T-cell (primary cell): ENCODE data around the gene PDCD6IP. TPM values are rescaled to one million over a fixed set of nuclear protein-coding genes. Genes with fewer than 3 reads are reported as not detected.

ENCODE experiments used
- ATAC-seq, 4 experiments: fragments of 200-7000 bp in 3 of 4; fragments of 150-1000 bp in 1 of 4; cut with Tn5 transposase; replicated peaks in 1 of 4; 1 replicate in 3 of 4; 2 replicates in 1 of 4; pipeline ENCODE4 v1.10.0; 2021; ENCODE audit warnings: moderate library complexity in 3 of 4, mild to moderate bottlenecking in 2 of 4, moderate number of reproducible peaks in 1 of 4
- CTCF ChIA-PET, 2 donors: fragments of 300-600 bp; sonication (Branson Sonifier 250); formaldehyde crosslinking; loops; one replicate each; lab custom pipeline; 2022; ENCODE audit warnings: antibody characterized with exemption in 2 of 2; lab: Charles Lee
- POLR2A ChIA-PET, 2 donors: fragments of 300-600 bp; sonication (Branson Sonifier 250); formaldehyde crosslinking; loops; one replicate each; lab custom pipeline; 2022; ENCODE audit warnings: antibody characterized with exemption in 2 of 2; lab: Charles Lee
- DNase-seq, 35 experiments: peaks; one replicate each; pipeline versions ENCODE4 v3.0.0 to v3.0.0-alpha.2; 2013 to 2023
- H3K27ac ChIP-seq: one replicate; pipeline ENCODE4 v1.5.1; 2013; ENCODE audit warnings: low read length
- H3K27me3 ChIP-seq, 2 experiments: replicated peaks in 1 of 2; 1 replicate in 1 of 2; 2 replicates in 1 of 2; pipeline versions ENCODE4 v1.6.1 to v1.7.0; 2013; ENCODE audit warnings: low read length in 1 of 2, mixed read lengths in 1 of 2; ENCODE audit not compliant: control insufficient read depth in 2 of 2, insufficient read depth in 2 of 2; ENCODE audit errors: extremely low read depth in 1 of 2
- H3K36me3 ChIP-seq, 2 donors: 1 replicate in 1 of 2; 2 replicates in 1 of 2; pipeline versions ENCODE4 v1.6.1 to v1.7.0; 2013; ENCODE audit warnings: low read length in 1 of 2; ENCODE audit not compliant: control insufficient read depth in 2 of 2, insufficient read depth in 1 of 2; ENCODE audit errors: extremely low read depth in 1 of 2
- H3K4me1 ChIP-seq, 2 experiments: 1 replicate in 1 of 2; 2 replicates in 1 of 2; pipeline versions ENCODE4 v1.6.1 to v1.7.0; 2013; ENCODE audit warnings: low read length in 2 of 2, mixed read lengths in 1 of 2; ENCODE audit not compliant: insufficient read depth in 2 of 2, control insufficient read depth in 1 of 2; ENCODE audit errors: extremely low read depth in 1 of 2
- H3K4me3 ChIP-seq, 2 donors: 1 replicate in 1 of 2; 2 replicates in 1 of 2; pipeline versions ENCODE4 v1.5.1 to v1.7.0; 2013; ENCODE audit warnings: mild to moderate bottlenecking in 2 of 2, low read length in 1 of 2, moderate library complexity in 1 of 2; ENCODE audit not compliant: control insufficient read depth in 1 of 2; ENCODE audit errors: extremely low read depth in 1 of 2
- H3K9me3 ChIP-seq: 2 replicates; pipeline ENCODE4 v1.7.0; 2013
- H3K27ac Mint-ChIP-seq, 2 donors: one replicate each; pipeline ENCODE4 v1.8.0; 2020 to 2021; ENCODE audit warnings: mild to moderate bottlenecking in 2 of 2, mixed read lengths in 2 of 2
- H3K27me3 Mint-ChIP-seq, 2 donors: one replicate each; pipeline ENCODE4 v1.8.0; 2021 to 2022; ENCODE audit warnings: mixed read lengths in 2 of 2
- H3K36me3 Mint-ChIP-seq: one replicate; pipeline ENCODE4 v1.8.0; 2021; ENCODE audit warnings: mixed read lengths
- H3K4me1 Mint-ChIP-seq, 3 donors: one replicate each; pipeline ENCODE4 v1.8.0; 2020 to 2022; ENCODE audit warnings: mixed read lengths in 3 of 3, mild to moderate bottlenecking in 1 of 3
- H3K4me3 Mint-ChIP-seq, 3 donors: one replicate each; pipeline ENCODE4 v1.8.0; 2020 to 2022; ENCODE audit warnings: mild to moderate bottlenecking in 3 of 3, mixed read lengths in 3 of 3, moderate library complexity in 3 of 3
- H3K9me3 Mint-ChIP-seq, 3 donors: one replicate each; pipeline ENCODE4 v1.8.0; 2020 to 2022; ENCODE audit warnings: mixed read lengths in 3 of 3
- WGBS: methylation state at CpG from one replicate; pipeline ENCODE4 v1.1.5; 2013; ENCODE audit warnings: missing lambda C conversion rate; ENCODE audit not compliant: insufficient coverage; 5-methylcytosine and 5-hydroxymethylcytosine counted together
- total RNA-seq, 35 experiments: library from RNA in 6 of 35; stranded (reverse) in 6 of 35; fragments of 120-200 nt in 1 of 35; gene quantifications; one replicate each; pipeline versions ENCODE4 v1.2.1 to v1.2.4 and lab custom pipeline; 2013 to 2026

The PDCD6IP gene
- total RNA-seq, 5 donors from 2014 or later (not counting 1 experiment from before 2014, with no cell fraction given): 139 to 216 (median 189) TPM

DNA sequence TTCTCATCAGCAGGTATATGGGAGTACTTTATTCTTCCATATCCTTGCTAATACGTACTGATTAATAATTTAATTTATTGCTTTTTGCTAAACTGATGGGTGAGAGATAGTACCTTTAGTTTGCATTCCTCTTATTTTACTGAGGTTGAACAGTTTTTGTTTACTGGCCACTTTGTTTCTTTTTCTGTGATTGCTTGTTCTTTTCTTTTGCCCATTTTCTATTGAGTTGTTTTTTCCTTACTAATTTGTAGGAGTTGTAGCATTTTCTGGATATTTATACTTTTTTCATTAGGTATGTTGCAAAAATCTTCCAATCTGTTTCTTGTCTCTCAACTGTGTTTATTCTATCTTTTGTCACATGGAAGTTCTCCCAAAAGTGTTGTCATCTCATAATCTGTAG, 4.8 kb downstream of the PDCD6IP start:
- peak overlapping the region in 2 of 3 donors; percentile 26 to 55 for H3K4me3 Mint-ChIP-seq
- peaks cover 80 to 82% (median 80%) of the 10 kb centered on the region in 3 donors for H3K4me1 Mint-ChIP-seq
- Histone ChIP-seq H3K4me3 (no peak overlapping the region), H3K9me3 (no peaks in the 10 kb centered on the region), H3K27ac (no peak overlapping the region), H3K36me3 (peaks cover 0 to 17% of the 10 kb centered on the region in 2 donors), H3K4me1 (peaks cover 13 to 28% of the 10 kb centered on the region in 2 experiments), H3K27me3 (no peaks in the 10 kb centered on the region)
- H3K36me3 Mint-ChIP-seq: peaks cover 23% of the 10 kb centered on the region
- DNase-seq (no peak), ATAC-seq (no peak)
- no peaks in the 10 kb centered on the region for H3K27me3 Mint-ChIP-seq
- WGBS: no CpG with 5 or more reads among the region's 1 CpG
- ChIA-PET POLR2A (no interaction called here), CTCF (no interaction called here)
- no peak overlapping the region for H3K27ac Mint-ChIP-seq
- no peaks in the 10 kb centered on the region for H3K9me3 Mint-ChIP-seq

DNA sequence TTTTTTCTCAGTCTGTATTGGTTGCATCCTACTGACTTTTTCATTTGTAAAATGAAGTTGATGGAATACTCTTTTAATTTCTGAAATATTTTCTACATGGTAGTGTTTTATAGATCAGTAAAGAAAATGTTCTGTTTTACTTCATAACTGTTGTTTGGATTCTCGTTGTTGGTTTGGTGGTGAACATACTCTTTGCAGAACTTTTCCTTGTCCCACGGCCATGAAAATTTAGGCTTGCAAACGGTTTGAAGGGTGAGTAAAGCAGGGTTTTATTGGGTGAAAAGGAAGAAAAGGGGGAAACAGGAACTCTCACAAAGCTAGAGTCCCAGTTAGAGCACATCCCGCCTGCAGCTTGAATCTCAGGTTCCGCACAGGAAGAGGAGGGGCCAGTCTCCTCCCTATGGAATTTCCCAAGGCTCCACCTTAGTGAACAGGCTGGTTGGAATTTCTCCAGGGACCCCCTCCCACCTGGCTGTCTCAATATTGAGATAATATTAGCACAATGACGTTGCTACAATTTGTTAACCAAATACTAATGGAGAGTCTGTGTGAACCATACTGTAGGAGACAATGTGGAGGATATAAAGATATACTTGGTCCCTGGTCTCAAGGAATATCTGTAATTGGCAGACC, 5.6 kb downstream of the PDCD6IP start:
- Mint-ChIP-seq H3K36me3 (peaks cover 28% of the 10 kb centered on the region), H3K27ac (peak overlapping the region in 1 of 2 donors; percentile 44), H3K9me3 (no peaks in the 10 kb centered on the region), H3K4me3 (peak overlapping the region in 1 of 3 donors; percentile 55), H3K4me1 (peaks cover 85 to 88% (median 86%) of the 10 kb centered on the region in 3 donors), H3K27me3 (no peaks in the 10 kb centered on the region)
- ChIA-PET CTCF (no interaction called here), POLR2A (no interaction called here)
- ATAC-seq: no peak
- Histone ChIP-seq H3K4me1 (peaks cover 13 to 26% of the 10 kb centered on the region in 2 experiments), H3K27me3 (no peaks in the 10 kb centered on the region), H3K27ac (no peak overlapping the region), H3K9me3 (no peaks in the 10 kb centered on the region), H3K36me3 (peaks cover 0 to 18% of the 10 kb centered on the region in 2 donors), H3K4me3 (no peak overlapping the region)
- WGBS: 90% methylated on average over 4 of the region's 6 CpGs
- DNase-seq: no peak

DNA sequence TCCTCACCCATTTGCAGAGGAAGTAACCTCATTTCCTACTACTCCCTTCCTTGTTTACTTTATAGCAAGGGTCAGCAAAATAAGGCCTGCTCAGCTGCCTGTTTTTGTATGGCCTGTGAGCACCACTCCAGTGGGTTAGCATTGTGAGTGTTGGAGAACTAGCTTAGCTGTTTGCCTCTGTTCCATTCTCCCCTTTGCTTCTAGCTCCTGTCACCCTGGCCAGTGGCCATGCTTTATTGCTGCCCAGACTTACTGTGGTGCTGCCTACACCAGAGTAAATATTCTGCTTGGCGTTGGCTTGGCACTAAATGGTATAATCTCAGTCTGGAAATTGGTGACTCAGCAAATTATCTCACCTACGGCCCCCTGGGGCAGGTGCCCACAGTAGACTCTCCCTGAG, 8.8 kb downstream of the PDCD6IP start:
- Mint-ChIP-seq H3K36me3 (peaks cover 33% of the 10 kb centered on the region), H3K27ac (peak overlapping the region in 1 of 2 donors; percentile 68), H3K4me3 (peak overlapping the region in 1 of 3 donors; percentile 53), H3K27me3 (no peaks in the 10 kb centered on the region), H3K4me1 (peaks cover 81 to 88% (median 82%) of the 10 kb centered on the region in 3 donors), H3K9me3 (no peaks in the 10 kb centered on the region)
- H3K4me1 ChIP-seq: peaks cover 0 to 21% of the 10 kb centered on the region in 2 experiments
- no peak overlapping the region for H3K4me3 ChIP-seq
- 100% methylated on average over 1 of the region's 2 CpGs for WGBS
- ATAC-seq: no peak
- CTCF ChIA-PET: interaction anchor here in 1 of 2 donors (0.7 kb wide), 1 partner anchor 9 kb away, joined by 3 read pairs; the partner anchor contains the start of gene PDCD6IP
- DNase-seq: no peak
- no peaks in the 10 kb centered on the region for H3K9me3 ChIP-seq
- H3K27me3 ChIP-seq: no peaks in the 10 kb centered on the region
- H3K36me3 ChIP-seq: peaks cover 0 to 21% of the 10 kb centered on the region in 2 donors
- POLR2A ChIA-PET: no interaction called here
- H3K27ac ChIP-seq: no peak overlapping the region

DNA sequence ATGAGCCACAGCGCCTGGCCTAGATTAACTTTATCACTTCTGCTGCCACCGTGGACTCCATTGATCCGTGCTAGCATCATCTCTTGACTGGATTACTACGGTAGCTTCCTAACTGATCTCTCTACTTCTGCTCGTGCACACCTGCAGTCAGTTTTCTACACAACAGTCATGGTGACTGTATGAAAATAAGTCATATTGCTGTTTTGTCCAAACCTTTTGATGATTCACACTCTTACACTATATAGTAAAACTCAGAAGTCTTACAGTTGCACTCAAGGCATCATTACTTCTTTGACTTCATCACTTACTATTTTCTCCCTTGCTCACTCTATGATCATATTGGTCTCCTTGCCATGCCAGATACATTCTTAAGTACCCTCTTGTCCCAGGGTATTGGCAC, 10.1 kb downstream of the PDCD6IP start:
- Mint-ChIP-seq H3K27ac (no peak overlapping the region), H3K27me3 (no peaks in the 10 kb centered on the region), H3K4me3 (peak overlapping the region in 1 of 3 donors; percentile 2), H3K9me3 (no peaks in the 10 kb centered on the region), H3K36me3 (peaks cover 31% of the 10 kb centered on the region), H3K4me1 (peaks cover 67 to 79% (median 76%) of the 10 kb centered on the region in 3 donors)
- Histone ChIP-seq H3K27me3 (no peaks in the 10 kb centered on the region), H3K36me3 (peaks cover 0 to 16% of the 10 kb centered on the region in 2 donors), H3K4me3 (no peak overlapping the region), H3K27ac (no peak overlapping the region), H3K9me3 (no peaks in the 10 kb centered on the region), H3K4me1 (peaks cover 0 to 16% of the 10 kb centered on the region in 2 experiments)
- ChIA-PET CTCF (interaction anchor here in 1 of 2 donors (1.1 kb wide), 1 partner anchor 8 kb away, joined by 3 read pairs; no protein-coding TSS in a partner anchor), POLR2A (no interaction called here)
- 95% methylated on average over 2 of the region's 5 CpGs for WGBS
- no peak for DNase-seq
- no peak for ATAC-seq

DNA sequence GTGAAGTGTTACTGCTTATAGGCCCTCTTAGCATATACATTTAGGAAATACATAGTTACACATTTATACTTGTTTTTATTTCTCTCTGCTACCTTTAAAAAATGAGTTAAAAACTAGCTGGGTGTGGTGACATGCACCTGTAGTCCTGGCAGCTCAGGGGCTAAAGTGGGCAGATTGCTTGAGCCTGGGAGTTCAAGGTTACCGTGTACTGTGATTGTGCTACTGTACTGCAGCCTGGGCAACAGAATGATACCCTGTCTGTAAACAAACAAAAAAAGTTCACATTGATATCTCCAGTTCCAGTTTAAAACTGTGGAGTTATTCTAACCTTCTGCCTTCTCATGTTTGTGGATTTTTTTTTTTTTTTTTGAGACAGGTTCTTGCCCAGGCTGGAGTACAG, 12.1 kb downstream of the PDCD6IP start:
- CTCF ChIA-PET: interaction anchor here in 1 of 2 donors (0.7 kb wide), 1 partner anchor 51 kb away, joined by 6 read pairs; no protein-coding TSS in a partner anchor
- DNase-seq: no peak
- Histone ChIP-seq H3K9me3 (no peaks in the 10 kb centered on the region), H3K4me1 (peaks cover 0 to 16% of the 10 kb centered on the region in 2 experiments), H3K4me3 (no peak overlapping the region), H3K27me3 (no peaks in the 10 kb centered on the region), H3K36me3 (peaks cover 0 to 18% of the 10 kb centered on the region in 2 donors), H3K27ac (no peak overlapping the region)
- H3K4me1 Mint-ChIP-seq: peaks cover 59 to 67% (median 66%) of the 10 kb centered on the region in 3 donors
- no peak overlapping the region for H3K4me3 Mint-ChIP-seq
- no peak for ATAC-seq
- H3K9me3 Mint-ChIP-seq: no peaks in the 10 kb centered on the region
- POLR2A ChIA-PET: interaction anchor here in 1 of 2 donors (1.8 kb wide), 1 partner anchor 10 kb away, joined by 3 read pairs; no protein-coding TSS in a partner anchor
- peaks cover 30% of the 10 kb centered on the region for H3K36me3 Mint-ChIP-seq
- WGBS: 100% methylated on average over 1 of the region's 1 CpG
- H3K27ac Mint-ChIP-seq: peak overlapping the region in 1 of 2 donors; percentile 1
- no peaks in the 10 kb centered on the region for H3K27me3 Mint-ChIP-seq

DNA sequence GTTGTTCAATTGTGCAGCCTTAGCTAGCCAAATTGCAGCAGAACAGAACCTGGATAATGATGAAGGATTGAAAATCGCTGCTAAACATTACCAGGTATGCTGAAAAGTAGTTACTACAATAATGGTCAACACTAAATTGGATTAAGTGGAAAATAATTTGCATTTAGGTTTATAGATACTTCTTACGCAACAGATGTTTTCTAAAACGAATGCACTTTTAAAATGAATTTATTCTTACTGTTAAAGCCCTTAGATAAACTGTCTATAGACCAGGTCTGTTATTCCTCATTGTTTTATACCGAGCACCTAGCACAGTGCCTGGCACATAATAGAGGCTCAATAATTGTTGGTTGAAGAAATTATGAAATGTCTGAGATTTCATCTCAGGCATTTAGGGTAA, 23.6 kb downstream of the PDCD6IP start:
- H3K4me1 Mint-ChIP-seq: peaks cover 6 to 15% (median 9%) of the 10 kb centered on the region in 3 donors
- ATAC-seq: no peak
- H3K36me3 Mint-ChIP-seq: peaks cover 47% of the 10 kb centered on the region
- Histone ChIP-seq H3K36me3 (peaks cover 3 to 42% of the 10 kb centered on the region in 2 donors), H3K27me3 (no peaks in the 10 kb centered on the region), H3K4me3 (no peak overlapping the region), H3K27ac (no peak overlapping the region), H3K9me3 (no peaks in the 10 kb centered on the region), H3K4me1 (no peaks in the 10 kb centered on the region)
- no peak for DNase-seq
- ChIA-PET CTCF (no interaction called here), POLR2A (no interaction called here)
- no CpG with 5 or more reads among the region's 4 CpGs for WGBS
- H3K27ac Mint-ChIP-seq: no peak overlapping the region
- H3K9me3 Mint-ChIP-seq: no peaks in the 10 kb centered on the region
- no peaks in the 10 kb centered on the region for H3K27me3 Mint-ChIP-seq
- no peak overlapping the region for H3K4me3 Mint-ChIP-seq
